Activated T-cell treated with anti-CD3 and anti-CD28 coated beads, Interleukin-2, amount 50 U/mL, for 1 hour (primary cell): ENCODE measurements around the gene ATXN2.
"Not testable (repeated sequence)": the region's sequence is repeated elsewhere in the genome, so short reads cannot be mapped to it uniquely, and the experiment has no call there.

ENCODE experiments used
- DNase-seq: peaks from one replicate; pipeline ENCODE4 v3.0.0-alpha.2; 2020

ATXN2 gene, protein sequence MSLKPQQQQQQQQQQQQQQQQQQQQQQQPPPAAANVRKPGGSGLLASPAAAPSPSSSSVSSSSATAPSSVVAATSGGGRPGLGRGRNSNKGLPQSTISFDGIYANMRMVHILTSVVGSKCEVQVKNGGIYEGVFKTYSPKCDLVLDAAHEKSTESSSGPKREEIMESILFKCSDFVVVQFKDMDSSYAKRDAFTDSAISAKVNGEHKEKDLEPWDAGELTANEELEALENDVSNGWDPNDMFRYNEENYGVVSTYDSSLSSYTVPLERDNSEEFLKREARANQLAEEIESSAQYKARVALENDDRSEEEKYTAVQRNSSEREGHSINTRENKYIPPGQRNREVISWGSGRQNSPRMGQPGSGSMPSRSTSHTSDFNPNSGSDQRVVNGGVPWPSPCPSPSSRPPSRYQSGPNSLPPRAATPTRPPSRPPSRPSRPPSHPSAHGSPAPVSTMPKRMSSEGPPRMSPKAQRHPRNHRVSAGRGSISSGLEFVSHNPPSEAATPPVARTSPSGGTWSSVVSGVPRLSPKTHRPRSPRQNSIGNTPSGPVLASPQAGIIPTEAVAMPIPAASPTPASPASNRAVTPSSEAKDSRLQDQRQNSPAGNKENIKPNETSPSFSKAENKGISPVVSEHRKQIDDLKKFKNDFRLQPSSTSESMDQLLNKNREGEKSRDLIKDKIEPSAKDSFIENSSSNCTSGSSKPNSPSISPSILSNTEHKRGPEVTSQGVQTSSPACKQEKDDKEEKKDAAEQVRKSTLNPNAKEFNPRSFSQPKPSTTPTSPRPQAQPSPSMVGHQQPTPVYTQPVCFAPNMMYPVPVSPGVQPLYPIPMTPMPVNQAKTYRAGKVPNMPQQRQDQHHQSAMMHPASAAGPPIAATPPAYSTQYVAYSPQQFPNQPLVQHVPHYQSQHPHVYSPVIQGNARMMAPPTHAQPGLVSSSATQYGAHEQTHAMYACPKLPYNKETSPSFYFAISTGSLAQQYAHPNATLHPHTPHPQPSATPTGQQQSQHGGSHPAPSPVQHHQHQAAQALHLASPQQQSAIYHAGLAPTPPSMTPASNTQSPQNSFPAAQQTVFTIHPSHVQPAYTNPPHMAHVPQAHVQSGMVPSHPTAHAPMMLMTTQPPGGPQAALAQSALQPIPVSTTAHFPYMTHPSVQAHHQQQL

GRCh38 chr12:111598637-111599452 lies at the start of gene ATXN2:
TSS of gene ATXN2 (minus strand) at chr12:111599315. CDS start at chr12:111599034, 281 bp downstream.
- DNase-seq = no peak

DNA sequence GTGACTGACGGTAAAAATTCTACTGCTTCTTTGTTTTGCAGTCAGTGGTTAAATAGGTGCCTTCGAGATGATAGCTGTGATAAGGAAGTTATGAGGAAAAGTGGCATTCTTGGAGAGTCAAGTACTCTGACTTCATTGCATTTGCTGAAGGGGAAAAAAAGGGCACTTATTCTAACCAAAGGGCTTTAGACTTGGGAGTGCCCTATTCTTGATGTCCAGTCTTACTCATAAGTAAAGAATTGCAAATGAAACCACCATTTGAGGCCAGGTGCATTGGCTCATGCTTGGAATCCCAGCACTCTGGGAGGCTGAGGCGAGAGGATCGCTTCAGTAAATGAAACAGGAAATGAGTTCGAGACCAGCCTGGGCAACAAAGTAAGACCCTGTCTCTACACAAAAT lies 46.3 kb upstream of the ATXN2 start:
- DNase-seq = no peak

DNA sequence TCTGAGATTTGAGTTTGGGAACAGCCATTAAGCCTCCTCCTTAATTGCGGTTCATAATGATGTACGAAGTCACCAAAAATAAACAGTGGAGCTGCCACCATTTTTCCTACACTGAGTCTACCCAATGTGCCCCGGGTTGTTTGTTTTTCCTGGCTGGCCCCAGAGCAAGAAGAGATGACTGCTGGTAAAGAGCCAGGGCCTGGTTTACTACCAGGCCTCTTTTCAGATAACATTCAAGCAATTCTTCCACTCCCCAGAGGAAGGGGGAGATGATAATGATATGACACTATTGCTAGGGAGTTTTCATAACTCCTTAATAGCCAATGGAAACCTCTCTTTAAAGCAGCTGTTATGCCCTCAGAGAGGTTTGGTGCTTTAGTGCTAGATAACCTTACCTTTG lies 44.3 kb upstream of the ATXN2 start:
- DNase-seq = no peak

DNA sequence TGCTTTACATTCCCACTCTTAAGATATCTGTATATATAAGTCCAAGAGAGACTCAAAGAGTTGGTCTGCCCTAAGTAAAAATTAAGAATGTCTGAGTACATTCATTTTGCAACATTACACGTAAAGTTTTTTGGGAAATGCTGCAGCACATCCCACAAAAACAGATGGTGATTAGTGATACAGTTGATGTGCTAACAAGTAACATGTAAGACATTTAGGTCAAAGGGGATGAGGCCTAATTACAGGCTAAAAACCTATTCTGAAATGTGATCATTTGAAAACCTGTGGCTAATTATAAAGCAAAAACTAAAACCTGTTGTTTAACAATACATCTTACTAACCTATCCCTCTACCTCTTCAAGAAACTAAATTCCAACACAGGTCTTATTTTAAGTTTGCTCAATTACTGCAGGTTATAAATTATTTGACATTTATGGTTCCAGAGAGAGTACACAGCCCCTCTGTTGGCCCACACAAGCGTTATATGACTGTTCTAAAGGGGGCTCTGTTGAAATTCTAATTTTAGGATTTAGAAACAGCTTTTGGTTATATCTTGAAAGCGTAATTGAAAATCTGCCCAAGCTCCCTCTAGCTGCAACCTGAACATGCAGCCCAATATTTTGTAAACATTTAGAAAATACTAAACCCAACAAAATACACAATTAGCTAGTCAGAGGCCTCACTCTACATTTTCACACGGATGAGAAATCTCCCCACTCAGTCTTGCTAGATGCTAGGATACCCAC lies 43.7 kb upstream of the ATXN2 start:
- DNase-seq = no peak

DNA sequence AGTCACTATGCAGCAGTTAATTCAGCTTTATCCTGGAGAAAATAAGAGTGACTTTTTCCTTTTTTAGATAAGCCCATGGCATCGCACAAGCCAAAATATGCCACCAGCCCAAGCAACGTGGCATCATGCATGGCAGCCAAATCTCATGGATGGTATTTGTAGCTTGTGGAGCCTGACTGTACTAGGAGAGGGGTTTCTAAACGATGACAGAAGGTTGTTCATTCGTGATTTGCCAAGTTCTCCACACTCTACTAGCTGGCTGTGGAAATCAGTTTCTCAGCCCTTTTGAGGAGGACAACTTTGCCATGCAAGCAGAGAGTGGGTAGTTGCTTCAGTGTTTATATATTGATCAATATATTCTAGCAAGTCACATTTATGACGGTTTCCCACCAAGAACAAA lies 41.4 kb upstream of the ATXN2 start:
- no peak for DNase-seq

GRCh38 chr12:111638556-111638955 lies 39.4 kb upstream of the ATXN2 start:
- no peak for DNase-seq

GRCh38 chr12:111636209-111636945 lies 37.3 kb upstream of the ATXN2 start:
- no peak for DNase-seq

GRCh38 chr12:111635524-111635923 lies 36.4 kb upstream of the ATXN2 start:
- DNase-seq = no peak

GRCh38 chr12:111628505-111629260 lies 29.6 kb upstream of the ATXN2 start:
- DNase-seq = no peak

GRCh38 chr12:111626230-111626629 lies 27.1 kb upstream of the ATXN2 start:
- no peak for DNase-seq

DNA sequence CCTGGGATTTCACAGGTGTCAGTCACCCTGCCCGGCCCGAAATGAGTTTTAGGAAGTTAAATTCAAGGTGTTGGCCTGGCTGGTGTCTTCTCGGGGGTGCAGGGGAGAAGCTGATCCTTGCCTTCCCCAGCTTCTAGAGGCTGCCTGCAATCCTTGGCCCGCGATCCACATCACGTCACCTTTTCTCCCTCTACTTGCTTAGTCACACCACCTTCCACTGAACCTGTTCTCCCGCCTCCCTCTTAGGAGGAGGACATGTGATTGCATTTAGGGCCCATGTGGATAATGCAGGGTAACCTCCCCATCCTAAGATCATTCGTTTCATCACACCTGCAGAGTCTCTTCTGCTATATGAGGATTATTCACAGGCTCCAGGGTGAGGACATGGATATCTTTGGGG lies 25.4 kb upstream of the ATXN2 start:
- no peak for DNase-seq

DNA sequence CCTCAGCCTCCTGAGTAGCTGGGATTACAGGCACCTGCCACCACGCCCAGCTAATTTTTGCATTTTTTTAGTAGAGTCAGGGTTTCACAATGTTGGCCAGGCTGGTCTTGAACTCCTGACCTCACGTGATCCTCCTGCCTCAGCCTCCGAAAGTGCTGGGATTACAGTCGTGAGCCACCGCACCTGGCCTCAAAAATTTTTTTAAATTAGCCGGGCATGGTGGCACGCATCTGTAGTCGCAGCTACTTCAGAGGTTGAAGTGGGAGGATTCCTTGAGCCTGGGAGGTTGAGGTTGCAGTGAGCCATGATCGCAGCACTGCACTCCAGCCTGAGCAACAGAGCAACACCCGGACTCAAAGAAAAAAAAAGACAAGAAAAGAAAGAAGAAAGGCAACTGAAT lies 18.7 kb upstream of the ATXN2 start:
- DNase-seq = not testable (repeated sequence)

- DNase-seq = no peak
Measured at GRCh38 chr12:111616177-111616623, 17.1 kb upstream of the ATXN2 start.

- no peak for DNase-seq
Measured at GRCh38 chr12:111607239-111607638, 8.1 kb upstream of the ATXN2 start.

DNA sequence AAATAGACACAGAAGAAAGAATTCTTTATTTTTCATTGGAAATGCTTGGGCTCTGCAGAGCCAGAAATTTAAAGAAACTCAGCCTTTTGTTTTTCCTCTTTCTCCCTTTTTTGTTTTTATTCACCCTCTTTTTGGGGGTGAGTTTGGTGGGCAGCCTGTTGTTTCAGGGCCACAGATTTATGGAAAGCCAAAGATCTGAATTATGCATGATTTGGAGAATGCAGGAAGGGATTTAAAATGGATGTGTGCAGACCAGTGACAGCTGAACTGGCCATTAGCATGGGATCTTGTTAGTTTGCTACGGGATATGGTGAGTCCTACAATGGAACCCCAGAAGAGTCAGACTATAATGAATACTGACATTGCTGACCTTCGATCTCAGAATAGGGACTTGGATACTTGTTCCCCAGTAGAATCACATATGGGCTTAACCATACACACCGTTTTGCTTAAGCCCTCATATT lies 7.7 kb upstream of the ATXN2 start:
- DNase-seq = no peak

- DNase-seq = no peak
Measured at GRCh38 chr12:111605911-111606766, 7.0 kb upstream of the ATXN2 start.

DNA sequence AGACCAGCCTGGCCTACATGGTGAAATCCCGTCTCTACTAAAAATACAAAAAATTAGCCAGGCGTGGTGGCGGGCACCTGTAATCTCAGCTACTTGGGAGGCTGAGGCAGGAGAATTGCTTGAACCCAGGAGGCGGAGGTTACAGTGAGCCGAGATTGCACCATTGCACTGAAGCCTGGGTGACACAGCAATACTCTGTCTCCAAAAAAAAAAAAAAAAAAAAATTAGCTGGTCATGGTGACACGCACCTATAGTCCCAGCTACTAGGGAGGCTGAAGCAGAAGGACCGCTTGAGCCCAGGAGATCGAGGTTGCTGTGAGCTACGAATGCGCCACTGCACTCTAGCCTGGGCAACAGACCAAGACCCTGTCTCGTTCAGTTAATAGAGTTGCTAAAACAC lies 3.7 kb upstream of the ATXN2 start:
- DNase-seq = not testable (repeated sequence)

DNA sequence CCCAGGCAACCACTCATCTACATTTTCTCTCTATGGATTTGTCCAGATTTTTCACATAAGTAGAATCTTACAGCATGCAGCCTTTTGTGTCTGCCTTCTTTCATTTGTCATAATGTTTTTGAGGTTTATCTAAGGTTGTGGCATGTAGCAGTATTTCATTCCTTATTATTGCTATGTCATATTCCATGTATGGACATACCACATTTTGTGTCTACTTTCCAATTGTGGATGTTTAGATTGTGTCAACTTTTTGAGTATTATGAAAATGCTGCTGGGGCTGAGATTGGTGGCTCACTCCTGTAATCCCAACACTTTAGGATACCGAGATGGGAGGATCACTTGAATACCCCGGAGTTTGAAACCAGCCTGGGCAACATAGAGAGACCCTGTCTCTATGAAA lies 3.2 kb upstream of the ATXN2 start:
- DNase-seq = no peak

- not testable (repeated sequence) for DNase-seq
Measured at GRCh38 chr12:111600986-111601385, 1.9 kb upstream of the ATXN2 start.
